Liver (tissue), 3 donors: ENCODE measurements around the gene PITPNC1.

Experiments
- EGR1 ChIP-seq, 2 donors: IDR thresholded peaks; 2 replicates each; pipeline ENCODE4 v1.6.1; 2016 to 2018; ENCODE audit warnings: antibody characterized with exemption in 2 of 2, low read depth in 2 of 2
- RAD21 ChIP-seq, 2 donors: IDR thresholded peaks; 2 replicates each; pipeline ENCODE4 v1.6.1; 2016; ENCODE audit warnings: antibody characterized with exemption in 2 of 2, mild to moderate bottlenecking in 2 of 2
- RXRA ChIP-seq, 2 donors: IDR thresholded peaks; 2 replicates each; pipeline ENCODE4 v1.6.1; 2017 to 2018; ENCODE audit warnings: antibody characterized with exemption in 2 of 2, mild to moderate bottlenecking in 1 of 2
- YY1 ChIP-seq: IDR thresholded peaks from 2 replicates; pipeline ENCODE4 v1.6.1; 2016; ENCODE audit warnings: antibody characterized with exemption, mild to moderate bottlenecking
- TF ChIP-seq, protein P1 (sequence below): IDR thresholded peaks from 2 replicates; pipeline ENCODE4 v1.6.1; 2016; ENCODE audit warnings: antibody characterized with exemption
- TF ChIP-seq, protein P2 (sequence below): fragments of 150-350 bp; IDR thresholded peaks from 2 replicates; pipeline ENCODE4 v1.5.1; 2017; ENCODE audit warnings: improper control_type of control experiment, low read depth, low read length; ENCODE audit not compliant: missing input control
- TF ChIP-seq, protein P3 (sequence below): IDR thresholded peaks from 2 replicates; pipeline ENCODE4 v1.6.1; 2016; ENCODE audit warnings: antibody characterized with exemption, mild to moderate bottlenecking
- TF ChIP-seq, protein P4 (sequence below): IDR thresholded peaks from 2 replicates; pipeline ENCODE4 v1.6.1; 2016; ENCODE audit warnings: antibody characterized with exemption
- donor health status: healthy.
- donor health status: healthy.

DNA sequence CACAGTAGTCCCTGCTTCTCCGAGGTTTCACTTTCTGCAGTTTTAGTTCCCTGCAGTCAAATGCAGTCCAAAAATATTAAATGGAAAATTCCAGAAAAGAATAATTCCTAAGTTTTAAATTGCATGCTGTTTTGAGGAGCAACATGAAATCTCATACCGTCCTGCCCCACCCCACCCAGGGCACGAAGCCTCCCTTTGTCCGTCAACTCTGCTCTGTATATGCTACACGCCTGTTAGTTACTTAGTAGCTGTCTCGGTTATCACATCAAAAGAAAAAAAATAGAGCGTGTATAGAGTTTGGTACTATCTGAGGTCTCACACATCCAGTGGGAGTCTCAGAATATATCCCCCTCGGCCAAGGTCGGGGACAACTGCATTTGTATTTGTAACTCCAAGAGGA, 211.2 kb downstream of the PITPNC1 start:
- TF ChIP-seq, protein P1, sequence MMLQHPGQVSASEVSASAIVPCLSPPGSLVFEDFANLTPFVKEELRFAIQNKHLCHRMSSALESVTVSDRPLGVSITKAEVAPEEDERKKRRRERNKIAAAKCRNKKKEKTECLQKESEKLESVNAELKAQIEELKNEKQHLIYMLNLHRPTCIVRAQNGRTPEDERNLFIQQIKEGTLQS = no peak
- TF ChIP-seq, protein P2, sequence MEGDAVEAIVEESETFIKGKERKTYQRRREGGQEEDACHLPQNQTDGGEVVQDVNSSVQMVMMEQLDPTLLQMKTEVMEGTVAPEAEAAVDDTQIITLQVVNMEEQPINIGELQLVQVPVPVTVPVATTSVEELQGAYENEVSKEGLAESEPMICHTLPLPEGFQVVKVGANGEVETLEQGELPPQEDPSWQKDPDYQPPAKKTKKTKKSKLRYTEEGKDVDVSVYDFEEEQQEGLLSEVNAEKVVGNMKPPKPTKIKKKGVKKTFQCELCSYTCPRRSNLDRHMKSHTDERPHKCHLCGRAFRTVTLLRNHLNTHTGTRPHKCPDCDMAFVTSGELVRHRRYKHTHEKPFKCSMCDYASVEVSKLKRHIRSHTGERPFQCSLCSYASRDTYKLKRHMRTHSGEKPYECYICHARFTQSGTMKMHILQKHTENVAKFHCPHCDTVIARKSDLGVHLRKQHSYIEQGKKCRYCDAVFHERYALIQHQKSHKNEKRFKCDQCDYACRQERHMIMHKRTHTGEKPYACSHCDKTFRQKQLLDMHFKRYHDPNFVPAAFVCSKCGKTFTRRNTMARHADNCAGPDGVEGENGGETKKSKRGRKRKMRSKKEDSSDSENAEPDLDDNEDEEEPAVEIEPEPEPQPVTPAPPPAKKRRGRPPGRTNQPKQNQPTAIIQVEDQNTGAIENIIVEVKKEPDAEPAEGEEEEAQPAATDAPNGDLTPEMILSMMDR = no peak
- TF ChIP-seq, protein P3, sequence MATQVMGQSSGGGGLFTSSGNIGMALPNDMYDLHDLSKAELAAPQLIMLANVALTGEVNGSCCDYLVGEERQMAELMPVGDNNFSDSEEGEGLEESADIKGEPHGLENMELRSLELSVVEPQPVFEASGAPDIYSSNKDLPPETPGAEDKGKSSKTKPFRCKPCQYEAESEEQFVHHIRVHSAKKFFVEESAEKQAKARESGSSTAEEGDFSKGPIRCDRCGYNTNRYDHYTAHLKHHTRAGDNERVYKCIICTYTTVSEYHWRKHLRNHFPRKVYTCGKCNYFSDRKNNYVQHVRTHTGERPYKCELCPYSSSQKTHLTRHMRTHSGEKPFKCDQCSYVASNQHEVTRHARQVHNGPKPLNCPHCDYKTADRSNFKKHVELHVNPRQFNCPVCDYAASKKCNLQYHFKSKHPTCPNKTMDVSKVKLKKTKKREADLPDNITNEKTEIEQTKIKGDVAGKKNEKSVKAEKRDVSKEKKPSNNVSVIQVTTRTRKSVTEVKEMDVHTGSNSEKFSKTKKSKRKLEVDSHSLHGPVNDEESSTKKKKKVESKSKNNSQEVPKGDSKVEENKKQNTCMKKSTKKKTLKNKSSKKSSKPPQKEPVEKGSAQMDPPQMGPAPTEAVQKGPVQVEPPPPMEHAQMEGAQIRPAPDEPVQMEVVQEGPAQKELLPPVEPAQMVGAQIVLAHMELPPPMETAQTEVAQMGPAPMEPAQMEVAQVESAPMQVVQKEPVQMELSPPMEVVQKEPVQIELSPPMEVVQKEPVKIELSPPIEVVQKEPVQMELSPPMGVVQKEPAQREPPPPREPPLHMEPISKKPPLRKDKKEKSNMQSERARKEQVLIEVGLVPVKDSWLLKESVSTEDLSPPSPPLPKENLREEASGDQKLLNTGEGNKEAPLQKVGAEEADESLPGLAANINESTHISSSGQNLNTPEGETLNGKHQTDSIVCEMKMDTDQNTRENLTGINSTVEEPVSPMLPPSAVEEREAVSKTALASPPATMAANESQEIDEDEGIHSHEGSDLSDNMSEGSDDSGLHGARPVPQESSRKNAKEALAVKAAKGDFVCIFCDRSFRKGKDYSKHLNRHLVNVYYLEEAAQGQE = no peak
- TF ChIP-seq EGR1 (IDR thresholded peaks at IDR 0.05; ENCODE audit: low read depth in 2 of 2) (no peak), RAD21 (IDR thresholded peaks at IDR 0.05) (no peak), YY1 (no peak), RXRA (IDR thresholded peaks at IDR 0.05) (no peak)
- TF ChIP-seq, protein P4, sequence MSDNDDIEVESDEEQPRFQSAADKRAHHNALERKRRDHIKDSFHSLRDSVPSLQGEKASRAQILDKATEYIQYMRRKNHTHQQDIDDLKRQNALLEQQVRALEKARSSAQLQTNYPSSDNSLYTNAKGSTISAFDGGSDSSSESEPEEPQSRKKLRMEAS = no peak
